ENCODE results near the gene ITIH3.

The ITIH3 gene, protein sequence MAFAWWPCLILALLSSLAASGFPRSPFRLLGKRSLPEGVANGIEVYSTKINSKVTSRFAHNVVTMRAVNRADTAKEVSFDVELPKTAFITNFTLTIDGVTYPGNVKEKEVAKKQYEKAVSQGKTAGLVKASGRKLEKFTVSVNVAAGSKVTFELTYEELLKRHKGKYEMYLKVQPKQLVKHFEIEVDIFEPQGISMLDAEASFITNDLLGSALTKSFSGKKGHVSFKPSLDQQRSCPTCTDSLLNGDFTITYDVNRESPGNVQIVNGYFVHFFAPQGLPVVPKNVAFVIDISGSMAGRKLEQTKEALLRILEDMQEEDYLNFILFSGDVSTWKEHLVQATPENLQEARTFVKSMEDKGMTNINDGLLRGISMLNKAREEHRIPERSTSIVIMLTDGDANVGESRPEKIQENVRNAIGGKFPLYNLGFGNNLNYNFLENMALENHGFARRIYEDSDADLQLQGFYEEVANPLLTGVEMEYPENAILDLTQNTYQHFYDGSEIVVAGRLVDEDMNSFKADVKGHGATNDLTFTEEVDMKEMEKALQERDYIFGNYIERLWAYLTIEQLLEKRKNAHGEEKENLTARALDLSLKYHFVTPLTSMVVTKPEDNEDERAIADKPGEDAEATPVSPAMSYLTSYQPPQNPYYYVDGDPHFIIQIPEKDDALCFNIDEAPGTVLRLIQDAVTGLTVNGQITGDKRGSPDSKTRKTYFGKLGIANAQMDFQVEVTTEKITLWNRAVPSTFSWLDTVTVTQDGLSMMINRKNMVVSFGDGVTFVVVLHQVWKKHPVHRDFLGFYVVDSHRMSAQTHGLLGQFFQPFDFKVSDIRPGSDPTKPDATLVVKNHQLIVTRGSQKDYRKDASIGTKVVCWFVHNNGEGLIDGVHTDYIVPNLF

DNA sequence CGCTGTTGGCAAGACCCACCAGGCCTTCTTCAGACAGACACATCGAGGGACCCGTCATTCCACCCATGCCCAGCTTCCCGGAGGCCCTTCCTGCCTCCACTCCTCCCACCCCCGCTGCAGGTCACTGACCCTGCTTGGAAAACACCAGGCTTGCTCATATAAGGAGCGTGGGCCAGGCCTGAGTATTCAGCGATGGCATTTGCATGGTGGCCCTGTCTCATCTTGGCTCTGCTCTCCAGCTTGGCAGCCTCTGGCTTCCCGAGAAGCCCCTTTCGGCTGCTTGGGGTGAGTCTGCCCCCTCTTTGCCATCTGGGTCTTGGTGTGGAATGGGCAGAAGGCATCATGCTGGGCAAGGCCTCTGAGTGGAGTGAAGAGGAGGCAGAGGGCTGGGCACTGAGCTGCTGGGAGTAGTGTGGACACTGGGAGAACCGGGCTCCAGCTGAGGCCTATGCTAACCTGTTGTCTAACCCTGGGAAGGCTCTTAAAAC is at the start of gene ITIH3:
TSS of gene ITIH3 (plus strand) at position 185 of the 488 bp plus-strand sequence. CDS start at position 193, 8 bp downstream.
- TF ChIP-seq, protein P1, sequence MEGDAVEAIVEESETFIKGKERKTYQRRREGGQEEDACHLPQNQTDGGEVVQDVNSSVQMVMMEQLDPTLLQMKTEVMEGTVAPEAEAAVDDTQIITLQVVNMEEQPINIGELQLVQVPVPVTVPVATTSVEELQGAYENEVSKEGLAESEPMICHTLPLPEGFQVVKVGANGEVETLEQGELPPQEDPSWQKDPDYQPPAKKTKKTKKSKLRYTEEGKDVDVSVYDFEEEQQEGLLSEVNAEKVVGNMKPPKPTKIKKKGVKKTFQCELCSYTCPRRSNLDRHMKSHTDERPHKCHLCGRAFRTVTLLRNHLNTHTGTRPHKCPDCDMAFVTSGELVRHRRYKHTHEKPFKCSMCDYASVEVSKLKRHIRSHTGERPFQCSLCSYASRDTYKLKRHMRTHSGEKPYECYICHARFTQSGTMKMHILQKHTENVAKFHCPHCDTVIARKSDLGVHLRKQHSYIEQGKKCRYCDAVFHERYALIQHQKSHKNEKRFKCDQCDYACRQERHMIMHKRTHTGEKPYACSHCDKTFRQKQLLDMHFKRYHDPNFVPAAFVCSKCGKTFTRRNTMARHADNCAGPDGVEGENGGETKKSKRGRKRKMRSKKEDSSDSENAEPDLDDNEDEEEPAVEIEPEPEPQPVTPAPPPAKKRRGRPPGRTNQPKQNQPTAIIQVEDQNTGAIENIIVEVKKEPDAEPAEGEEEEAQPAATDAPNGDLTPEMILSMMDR (IDR thresholded peaks at IDR 0.05; ENCODE audit: low read depth, low read length, missing control alignments), result no peak
- in situ Hi-C loops (cut with HindIII; ENCODE audit: low sequenced_read_pairs), result no loop called here
- DNase-seq (ENCODE audit: low read depth), result no peak
- no peak within 1 kb of the TSS for H3K4me3 ChIP-seq (ENCODE audit: low read depth, low read length)

DNA sequence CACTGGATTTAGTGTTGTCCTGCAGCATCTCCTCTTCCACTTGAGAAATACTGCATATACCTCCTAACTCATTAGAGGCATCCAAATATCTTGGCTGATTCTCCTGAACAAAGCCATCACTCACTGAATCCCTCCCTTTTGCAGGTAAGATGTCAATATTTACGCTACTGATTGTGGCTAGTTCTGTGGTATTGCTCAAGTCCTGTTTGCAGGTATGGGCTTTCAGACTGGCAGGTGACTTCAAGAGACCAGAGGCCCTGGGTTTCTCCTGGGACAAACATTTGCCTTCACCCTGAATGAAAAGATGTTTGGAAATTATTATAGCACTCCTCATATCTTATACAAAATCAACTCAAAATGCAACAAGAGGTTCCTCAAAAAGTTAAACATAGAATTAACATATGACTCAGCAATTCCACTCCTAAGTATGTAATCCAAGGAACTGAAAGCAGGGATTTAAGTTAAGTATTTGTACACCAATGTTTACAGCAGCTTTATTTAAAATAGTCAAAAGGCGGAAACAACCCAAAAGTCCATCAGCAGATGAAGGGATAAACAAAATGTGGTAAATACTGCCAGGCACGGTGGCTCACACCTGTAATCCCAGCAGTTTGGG is 42.4 kb upstream of the ITIH3 start:
- H3K4me3 ChIP-seq (ENCODE audit: low read depth, low read length), result no peak overlapping the region
- no peak for DNase-seq (ENCODE audit: low read depth)
- in situ Hi-C loops (cut with HindIII; ENCODE audit: low sequenced_read_pairs), result no loop called here
- TF ChIP-seq, protein P1 (IDR thresholded peaks at IDR 0.05; ENCODE audit: low read depth, low read length, missing control alignments), result no peak

DNA sequence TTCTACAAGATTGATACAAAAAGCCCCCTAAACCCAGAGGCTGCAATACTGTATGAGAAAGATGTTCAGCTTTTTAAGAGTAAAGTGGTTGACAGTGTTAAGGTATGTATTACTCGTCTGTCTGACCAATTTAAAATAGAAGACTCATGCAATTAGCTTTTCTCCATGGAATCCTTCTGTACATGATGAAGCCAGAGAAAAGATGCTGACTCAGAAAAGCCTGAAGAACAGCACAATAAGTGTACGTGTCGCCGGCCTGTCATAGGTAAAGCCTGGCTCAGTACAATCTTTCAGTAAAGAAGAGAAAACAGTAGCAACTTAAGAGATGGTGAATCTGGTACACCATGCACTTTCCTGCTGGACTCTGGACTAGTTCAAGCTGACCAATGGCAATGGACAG is 40.2 kb upstream of the ITIH3 start:
- no peak overlapping the region for H3K4me3 ChIP-seq (ENCODE audit: low read depth, low read length)
- TF ChIP-seq, protein P1 (IDR thresholded peaks at IDR 0.05; ENCODE audit: low read depth, low read length, missing control alignments), result no peak
- DNase-seq (ENCODE audit: low read depth), result no peak

DNA sequence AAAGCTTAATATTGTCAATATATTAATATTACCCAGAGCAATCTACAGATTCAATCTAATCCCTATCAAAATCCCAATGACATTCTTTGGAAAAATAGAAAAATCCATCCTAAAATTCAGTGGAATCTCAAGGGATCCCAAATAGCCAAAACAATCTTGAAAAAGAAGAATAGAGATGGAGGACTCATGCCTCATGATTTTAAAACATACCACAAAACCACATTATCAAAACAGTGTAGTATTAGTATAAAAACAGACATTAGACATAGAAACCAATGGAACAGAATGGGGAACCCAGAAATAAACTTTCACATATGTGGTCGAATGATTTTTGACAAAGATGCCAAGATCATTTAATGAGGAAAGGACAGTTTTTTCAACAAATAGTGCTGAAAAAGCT is 38.5 kb upstream of the ITIH3 start:
- TF ChIP-seq, protein P1 (IDR thresholded peaks at IDR 0.05; ENCODE audit: low read depth, low read length, missing control alignments), result no peak
- DNase-seq (ENCODE audit: low read depth), result no peak
- in situ Hi-C loops (cut with HindIII; ENCODE audit: low sequenced_read_pairs), result no loop called here
- H3K4me3 ChIP-seq (ENCODE audit: low read depth, low read length), result no peak overlapping the region

More for the DNA sequence above, 40.2 kb upstream of the ITIH3 start:
- in situ Hi-C loops (cut with HindIII; ENCODE audit: low sequenced_read_pairs), result no loop called here

DNA sequence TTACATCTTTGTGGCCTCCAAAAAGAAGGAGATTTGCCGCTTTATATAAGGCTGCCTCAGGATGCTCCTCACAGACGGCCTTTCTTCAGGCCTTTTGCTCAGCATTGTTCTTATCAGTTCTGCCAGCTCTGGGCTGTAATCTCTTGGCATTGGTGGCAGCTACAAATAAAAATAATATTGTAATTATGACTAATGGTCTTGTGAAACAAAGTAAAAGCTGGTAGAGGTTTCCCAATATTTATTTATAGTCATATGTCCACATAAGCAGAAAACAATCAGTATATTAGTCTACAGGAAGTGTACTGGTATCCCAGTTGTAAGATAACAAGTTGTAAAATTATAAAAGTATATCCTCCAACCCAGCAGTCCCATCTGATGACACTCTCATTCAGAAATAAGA is 31.1 kb upstream of the ITIH3 start:
- TF ChIP-seq, protein P1 (IDR thresholded peaks at IDR 0.05; ENCODE audit: low read depth, low read length, missing control alignments), result no peak
- no peak for DNase-seq (ENCODE audit: low read depth)
- in situ Hi-C loops (cut with HindIII; ENCODE audit: low sequenced_read_pairs), result no loop called here
- no peak overlapping the region for H3K4me3 ChIP-seq (ENCODE audit: low read depth, low read length)
